ENCODE data around the gene VASN. TPM values are rescaled to one million over a fixed set of nuclear protein-coding genes. Genes with fewer than 3 reads are reported as not detected.
A peak's percentile ranks its signal among the peaks of the same experiment; 100 is the strongest.

VASN gene
- total and polyA plus RNA-seq, 9 of the 15 experiments (the other 6 are each of a cell fraction or from before 2014, with no cell fraction given) = 0.01 to 2.5 (median 0.41) TPM; not detected in 1

GRCh38 chr16:4371357-4372000 is at the start of gene VASN (continued):
- TF ChIP-seq CBX1 (IDR thresholded peaks at IDR 0.05; ENCODE audit: low read depth) = peak; percentile 56; the same call in 1 of the 2 replicates
- TF ChIP-seq KAT8 (IDR thresholded peaks at IDR 0.05; ENCODE audit: low read depth) = no peak
- no peak for TF ChIP-seq SMAD3 (CRISPR knock-in tag; conservative IDR thresholded peaks at IDR 0.05)
- TF ChIP-seq BCLAF1 (IDR thresholded peaks at IDR 0.05; ENCODE audit: borderline replicate concordance in 1 of 2, control insufficient read depth in 1 of 2, low read depth in 2 of 2, low read length in 1 of 2) = no peak
- no peak for TF ChIP-seq EGR1 (conservative IDR thresholded peaks at IDR 0.05)
- TF ChIP-seq POU5F1 (IDR thresholded peaks at IDR 0.05; ENCODE audit: borderline replicate concordance, low read depth, low read length, partially characterized antibody) = no peak
- peak; percentile 48; the same call in 1 of the 2 replicates for TF ChIP-seq IRF1 (CRISPR knock-in tag; IDR thresholded peaks at IDR 0.05; ENCODE audit: borderline replicate concordance)
- peak; percentile 25; the same call in 1 of the 2 replicates for TF ChIP-seq USF2 (CRISPR knock-in tag; IDR thresholded peaks at IDR 0.05)
- no peak for TF ChIP-seq SIN3B (IDR thresholded peaks at IDR 0.05; ENCODE audit: low read depth)
- TF ChIP-seq HDAC6 (IDR thresholded peaks at IDR 0.05; ENCODE audit: low read depth, low read length) = no peak
- no peak for TF ChIP-seq ZNF23 (CRISPR knock-in tag; IDR thresholded peaks at IDR 0.05)
- peak; percentile 83 for TF ChIP-seq PCBP1 (IDR thresholded peaks at IDR 0.05; ENCODE audit: low read depth, low read length, poor library complexity, severe bottlenecking)
- no peak for TF ChIP-seq ZNF175 (CRISPR knock-in tag; IDR thresholded peaks at IDR 0.05; ENCODE audit: low read depth)
- no peak for TF ChIP-seq MAX (CRISPR knock-in tag; IDR thresholded peaks at IDR 0.05)
- no peak for TF ChIP-seq ESRRA (IDR thresholded peaks at IDR 0.05; ENCODE audit: borderline replicate concordance, low read depth)
- peak; percentile 51 to 70; a peak in 3 of 4 replicates for TF ChIP-seq MAZ (CRISPR knock-in tag; conservative IDR thresholded peaks at IDR 0.05 in 1 of 2, IDR thresholded peaks at IDR 0.05 in 1 of 2)
- TF ChIP-seq CTCF (IDR thresholded peaks at IDR 0.05 in 2 of 3, conservative IDR thresholded peaks at IDR 0.05 in 1 of 3; ENCODE audit: insufficient read depth in 2 of 3, low read depth in 1 of 3, low read length in 3 of 3) = no peak
- no peak for TF ChIP-seq ETV5 (CRISPR knock-in tag; IDR thresholded peaks at IDR 0.05; ENCODE audit: low read depth)
- no peak for TF ChIP-seq STAT5A (IDR thresholded peaks at IDR 0.05; ENCODE audit: borderline replicate concordance, low read length)

All from K562 (cell line).